HG03066 (cell line): ENCODE data around the gene ARHGEF11.

ENCODE experiments used
- ATAC-seq: cut with Tn5 transposase; IDR thresholded peaks from one replicate; pipeline ENCODE4 v1.9.1; 2021; ENCODE audit warnings: low read depth; ENCODE audit not compliant: unreplicated experiment

ARHGEF11 gene

GRCh38 chr1:156957634-156958033 lies 87.9 kb downstream of the ARHGEF11 start:
- ATAC-seq: no peak

GRCh38 chr1:156956333-156956732 lies 89.2 kb downstream of the ARHGEF11 start:
- ATAC-seq: no peak

GRCh38 chr1:156953571-156953970 lies 92.0 kb downstream of the ARHGEF11 start:
- ATAC-seq: no peak

DNA sequence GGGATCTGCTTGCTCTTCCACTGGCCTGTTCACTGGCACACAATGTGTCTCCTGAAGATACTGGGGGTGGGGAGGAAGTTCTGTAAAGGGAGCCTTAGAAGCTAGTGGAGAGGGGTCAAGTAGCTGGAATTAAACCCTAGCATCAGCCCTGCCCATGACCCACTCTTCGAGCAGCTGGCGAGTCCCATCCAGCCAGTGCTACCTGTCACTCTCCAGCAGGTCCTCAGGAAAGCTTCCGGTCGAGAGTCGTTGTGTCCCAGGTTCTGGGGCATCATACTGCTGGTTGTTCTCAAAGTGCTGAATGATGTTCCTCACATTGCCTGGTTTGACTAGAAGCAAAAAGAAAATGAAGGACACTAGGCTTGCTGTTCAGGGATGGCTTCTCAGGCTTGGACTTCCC lies 94.2 kb downstream of the ARHGEF11 start:
- ATAC-seq: no peak

DNA sequence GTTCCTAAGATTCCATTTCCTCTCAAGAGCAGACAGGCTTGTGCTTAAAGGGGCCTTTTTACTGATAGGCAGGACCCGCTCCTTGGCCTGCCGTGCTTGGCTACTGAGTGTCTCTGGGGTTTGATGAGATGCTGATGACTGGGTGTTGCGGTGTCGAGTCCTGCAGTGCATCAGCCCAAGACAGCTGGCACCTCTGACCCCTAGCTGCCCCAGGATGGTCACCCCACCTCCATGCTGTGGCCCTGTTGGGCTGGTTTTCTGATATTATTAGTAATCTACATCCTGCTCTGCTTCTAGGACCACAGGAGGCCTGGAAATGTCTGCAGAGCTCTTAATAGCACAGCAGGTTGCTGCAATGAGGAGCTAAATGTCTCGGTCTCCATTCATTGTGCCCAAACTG lies 96.4 kb downstream of the ARHGEF11 start:
- no peak for ATAC-seq

- no peak for ATAC-seq
These were observed 96.8 kb downstream of the ARHGEF11 start for GRCh38 chr1:156948708-156949107.

GRCh38 chr1:156947818-156948525 lies 97.6 kb downstream of the ARHGEF11 start:
- no peak for ATAC-seq

DNA sequence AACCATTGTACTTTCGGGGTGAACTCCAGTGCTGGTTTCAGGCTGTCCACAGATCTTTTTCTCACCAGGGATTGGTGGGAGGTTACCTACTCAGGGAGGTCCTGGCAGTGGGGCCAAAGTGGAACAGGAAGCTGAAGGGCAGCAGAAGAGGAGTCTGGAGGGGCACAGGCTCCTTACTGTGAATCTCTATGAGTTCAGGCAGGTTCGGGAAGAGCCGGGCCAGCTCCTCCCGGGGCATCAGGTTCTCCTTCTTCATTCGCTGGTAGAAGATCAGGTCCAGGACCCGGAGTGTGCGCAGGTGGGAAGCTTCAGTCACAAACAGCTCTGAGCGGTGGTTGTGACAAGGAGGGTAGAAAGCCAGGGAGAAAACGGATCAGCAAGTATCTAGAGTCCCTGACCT lies 98.4 kb downstream of the ARHGEF11 start:
- no peak for ATAC-seq

- no peak for ATAC-seq
These were observed 99.5 kb downstream of the ARHGEF11 start for GRCh38 chr1:156945881-156946661.

GRCh38 chr1:156944848-156945247 lies 100.7 kb downstream of the ARHGEF11 start:
- no peak for ATAC-seq

- no peak for ATAC-seq
These were observed 101.3 kb downstream of the ARHGEF11 start for GRCh38 chr1:156944268-156944667.

DNA sequence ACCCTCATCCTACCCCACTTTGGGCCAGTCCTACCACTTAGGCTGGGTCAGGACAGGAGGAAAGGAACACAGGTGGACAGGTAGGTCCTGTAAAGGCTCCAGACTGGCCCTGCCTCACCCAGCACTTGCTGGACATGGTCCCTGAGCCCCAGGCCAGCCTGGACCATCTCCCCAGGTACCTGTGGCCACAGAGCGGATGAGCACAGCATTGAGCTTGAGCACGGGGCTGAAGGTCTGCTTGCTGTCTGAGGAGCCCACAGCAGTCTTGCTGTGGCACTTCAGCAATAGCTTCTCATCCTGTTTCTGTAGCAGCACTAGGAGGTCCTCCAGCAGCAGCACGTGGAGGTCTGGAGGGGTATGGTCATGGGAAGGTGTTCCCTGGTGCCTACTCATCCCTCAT lies 101.8 kb downstream of the ARHGEF11 start:
- ATAC-seq: no peak

DNA sequence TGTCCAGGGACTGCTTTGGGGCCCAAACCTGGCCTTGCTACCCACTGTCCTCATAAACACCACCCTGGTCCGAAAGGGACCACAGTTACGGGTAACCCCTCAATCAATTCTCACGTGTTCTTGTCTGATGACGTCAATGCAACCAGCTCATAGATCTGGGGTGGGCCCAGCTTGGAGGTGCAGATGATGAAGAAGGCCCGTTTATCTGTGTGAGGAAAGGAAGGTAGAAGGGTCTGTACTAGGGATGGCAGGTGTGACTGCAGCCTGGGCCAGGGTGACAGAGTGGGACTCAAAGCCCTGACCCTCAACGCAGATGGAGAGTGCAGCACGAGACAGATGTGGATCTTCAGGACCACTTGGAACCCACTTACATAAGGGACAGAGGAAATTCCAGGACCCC lies 103.0 kb downstream of the ARHGEF11 start:
- ATAC-seq: no peak

- ATAC-seq: no peak
These were observed 103.4 kb downstream of the ARHGEF11 start for GRCh38 chr1:156942176-156942575.

DNA sequence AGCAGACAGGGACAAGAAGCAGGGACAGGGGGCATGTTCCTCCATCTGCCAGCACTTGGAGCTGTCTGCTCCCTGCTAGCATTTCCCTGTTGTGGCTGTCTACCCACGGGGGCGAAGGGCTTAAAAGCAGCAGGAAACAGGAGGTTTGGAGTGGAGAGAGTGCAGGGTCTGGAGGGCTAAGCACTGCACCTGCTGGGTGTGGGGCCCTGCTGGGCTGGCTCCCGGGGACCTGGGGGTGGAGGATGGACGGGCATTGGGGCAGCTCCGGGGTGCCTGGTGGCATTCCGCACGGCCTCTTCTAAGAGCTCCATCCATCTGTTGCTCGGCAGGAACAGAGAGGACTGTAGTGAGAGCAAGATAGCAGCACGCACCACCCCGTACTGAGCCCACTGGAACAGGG lies 103.9 kb downstream of the ARHGEF11 start:
- no peak for ATAC-seq

GRCh38 chr1:156939786-156940334 lies 105.7 kb downstream of the ARHGEF11 start:
- no peak for ATAC-seq

- ATAC-seq: no peak
These were observed 106.7 kb downstream of the ARHGEF11 start for GRCh38 chr1:156938813-156939212.

- no peak for ATAC-seq
These were observed 107.7 kb downstream of the ARHGEF11 start for GRCh38 chr1:156937883-156938282.

GRCh38 chr1:156936721-156937220 lies 108.8 kb downstream of the ARHGEF11 start:
- ATAC-seq: no peak

GRCh38 chr1:156936191-156936590 lies 109.4 kb downstream of the ARHGEF11 start:
- no peak for ATAC-seq

- no peak for ATAC-seq
These were observed 109.9 kb downstream of the ARHGEF11 start for GRCh38 chr1:156935505-156936128.
